H1 (cell line): Measurements from ENCODE around the gene CHAC1. TPM values are rescaled to one million over a fixed set of nuclear protein-coding genes. Genes with fewer than 3 reads are reported as not detected.

Source experiments
- RNF2 ChIP-seq: fragments of 200-900, 300-1000 bp; sonication (generic); IDR thresholded peaks from 2 replicates; pipeline ENCODE4 v1.7.1; 2016; ENCODE audit warnings: borderline replicate concordance, low read depth, mild to moderate bottlenecking, antibody characterized with exemption, low read length; ENCODE audit not compliant: poor library complexity, severe bottlenecking; ENCODE audit errors: missing control alignments
- RXRA ChIP-seq: IDR thresholded peaks from 2 replicates; pipeline ENCODE4 v1.6.1; 2011; ENCODE audit warnings: low read depth, mild to moderate bottlenecking, low read length, moderate library complexity; ENCODE audit not compliant: insufficient read depth
- polyA plus RNA-seq, 7 experiments: library from polyadenylated mRNA; depleted of rRNA in 3 of 7; stranded (reverse) in 5 of 7; unstranded in 2 of 7; fragments of >200 nt in 5 of 7; fragments of 200-250 nt in 2 of 7; gene quantifications; 1 replicate in 5 of 7; 2 replicates in 1 of 7; 4 replicates in 1 of 7; pipeline versions ENCODE4 v1.2.1 to v1.2.3, GENCODE V29; 2011 to 2013; ENCODE audit warnings: missing spikeins in 2 of 7, mixed read lengths in 2 of 7
- total RNA-seq: library from RNA; stranded (reverse); fragmentation: NEBNext Ultra II Directional; extraction: Animal tissue kit (Norgen Biotek cat#: 25700); gene quantifications from 2 replicates; pipeline ENCODE4 v1.2.1, GENCODE V29; 2021

Gene CHAC1
- total and polyA plus RNA-seq, 2 of the 8 experiments (the other 6 are each of a cell fraction or from before 2014, with no cell fraction given): 34.3 to 159 TPM

- TF ChIP-seq RNF2: no peak
- TF ChIP-seq RXRA: 0 out of 2 replicates have a peak, but pooled peaks have one; percentile 37
- TF ChIP-seq, all 59 proteins: peak for 2
Measured at GRCh38 chr15:40941068-40941527, 12.2 kb upstream of the CHAC1 start (continued).
